K562 (cell line): ENCODE measurements around the gene SLC7A1. TPM values are rescaled to one million over a fixed set of nuclear protein-coding genes. Genes with fewer than 3 reads are reported as not detected.

Experiments
- ATAC-seq: fragments of 200-7000 bp; cut with Tn5 transposase; 3 replicates; pipeline ENCODE4 v1.9.1; 2020; ENCODE audit warnings: moderate library complexity
- BruUV-seq: library from RNA; stranded (reverse); fragments of 400-500 nt; replicated peaks from 2 replicates; lab custom pipeline; 2021; lab: Mats Ljungman, UMichigan
- CTCF ChIA-PET: fragments of 300-600 bp; formaldehyde crosslinking; extraction: SDS; loops from one replicate; lab custom pipeline; 2021; ENCODE audit warnings: low intra/inter-chr PET ratio; lab: Yijun Ruan, JAX
- POLR2A ChIA-PET: fragments of 300-600, 350-650 bp; sonication (Branson Sonifier 250); formaldehyde crosslinking; extraction: SDS; loops from one replicate; lab custom pipeline; 2021; ENCODE audit warnings: antibody characterized with exemption, inconsistent platforms; lab: Yijun Ruan, JAX
- DNase-seq, 4 experiments: peaks; one replicate each; pipeline versions ENCODE4 v3.0.0 to v3.0.0-alpha.2; 2011 to 2018; ENCODE audit warnings: low spot score in 3 of 4, mixed read lengths in 3 of 4; ENCODE audit errors: extremely low read depth in 1 of 4
- FAIRE-seq: peaks from 2 replicates; lab custom pipeline; 2011; peaks lifted over from hg19 to GRCh38; lab: Jason Lieb, UNC
- H2AFZ ChIP-seq: 2 replicates; pipeline ENCODE4 v1.6.0; 2011; ENCODE audit warnings: low read depth, low read length, control low read depth, inconsistent platforms
- H3K27ac ChIP-seq: fragments of 200-600 bp; 3 replicates; pipeline ENCODE4 v1.8.0; 2011; ENCODE audit warnings: low read depth, mild to moderate bottlenecking, control low read depth, inconsistent platforms, low read length, moderate library complexity, mixed read lengths; ENCODE audit errors: extremely low read depth
- H3K27me3 ChIP-seq, 2 experiments: fragments of 300-600 bp in 1 of 2; 2 replicates in 1 of 2; 3 replicates in 1 of 2; pipeline versions ENCODE4 v1.6.0 to v1.8.0; 2011; ENCODE audit warnings: inconsistent platforms in 2 of 2, low read length in 2 of 2, mild to moderate bottlenecking in 1 of 2, mixed read lengths in 1 of 2, moderate library complexity in 1 of 2; ENCODE audit not compliant: control insufficient read depth in 2 of 2, insufficient read depth in 2 of 2
- H3K36me3 ChIP-seq: fragments of 300-600 bp; 3 replicates; pipeline ENCODE4 v1.8.0; 2011; ENCODE audit warnings: mild to moderate bottlenecking, low read length, inconsistent platforms; ENCODE audit not compliant: control insufficient read depth, insufficient read depth
- H3K4me1 ChIP-seq, 2 experiments: fragments of 200-600 bp in 1 of 2; replicated peaks in 1 of 2; 2 replicates in 1 of 2; 3 replicates in 1 of 2; pipeline versions ENCODE4 v1.5.1 to v1.8.0; 2011; ENCODE audit warnings: inconsistent platforms in 2 of 2, low read length in 2 of 2, mild to moderate bottlenecking in 1 of 2, mixed read lengths in 1 of 2, moderate library complexity in 1 of 2; ENCODE audit not compliant: control insufficient read depth in 2 of 2, insufficient read depth in 2 of 2
- H3K4me2 ChIP-seq: 2 replicates; pipeline ENCODE4 v1.6.1; 2011; ENCODE audit warnings: low read length, control low read depth, inconsistent platforms, mixed read lengths; ENCODE audit not compliant: insufficient read depth
- H3K4me3 ChIP-seq: fragments of 200-600 bp; sonication (generic), shearing (Covaris generic); 2 replicates; pipeline ENCODE4 v1.5.1; 2016; ENCODE audit warnings: control low read depth, inconsistent platforms
- H3K79me2 ChIP-seq: fragments of 200-600 bp; 3 replicates; pipeline ENCODE4 v1.8.0; 2011; ENCODE audit warnings: low read length, inconsistent platforms; ENCODE audit not compliant: control insufficient read depth, insufficient read depth
- H3K9ac ChIP-seq, 2 experiments: 2 replicates each; pipeline versions ENCODE4 v1.6.0 to v1.6.1; 2011; ENCODE audit warnings: low read depth in 2 of 2, low read length in 2 of 2, control low read depth in 1 of 2, inconsistent platforms in 1 of 2, mild to moderate bottlenecking in 1 of 2, mixed read lengths in 1 of 2; ENCODE audit not compliant: insufficient read depth in 1 of 2
- H3K9me1 ChIP-seq: one replicate; pipeline ENCODE4 v1.6.0; 2011; ENCODE audit warnings: inconsistent platforms, mild to moderate bottlenecking, low read length, moderate library complexity; ENCODE audit not compliant: control insufficient read depth, insufficient read depth
- H3K9me3 ChIP-seq: replicated peaks from 2 replicates; pipeline ENCODE4 v1.5.1; 2011; ENCODE audit warnings: low read depth, low read length, inconsistent platforms; ENCODE audit not compliant: control insufficient read depth, insufficient read depth
- H4K20me1 ChIP-seq: replicated peaks from 2 replicates; pipeline ENCODE4 v1.6.1; 2011; ENCODE audit warnings: low read length, inconsistent platforms, mixed read lengths; ENCODE audit not compliant: control insufficient read depth, insufficient read depth
- FOXJ2 ChIP-seq: fragments of 200-800 bp; sonication (Bioruptor generic); IDR thresholded peaks from 2 replicates; pipeline ENCODE4 v1.6.1; 2016; ENCODE audit warnings: missing genetic modification characterization, missing compliant biosample characterization
- HCFC1 ChIP-seq: IDR thresholded peaks from 2 replicates; pipeline ENCODE4 v1.6.1; 2012; ENCODE audit warnings: low read depth, low read length, improper control_type of control experiment
- HDGF ChIP-seq: fragments of 450-650 bp; IDR thresholded peaks from 2 replicates; pipeline ENCODE4 v1.6.1; 2016
- MEIS2 ChIP-seq: fragments of 450-650 bp; IDR thresholded peaks from 2 replicates; pipeline ENCODE4 v1.6.1; 2014; ENCODE audit warnings: mild to moderate bottlenecking; ENCODE audit not compliant: partially characterized antibody
- MYNN ChIP-seq, 2 experiments: sonication (generic); formaldehyde crosslinking in 1 of 2; IDR thresholded peaks; 2 replicates each; pipeline versions ENCODE4 v1.5.0 to v1.6.1; 2016 to 2020; ENCODE audit warnings: antibody characterized with exemption in 1 of 2, missing genetic modification reagents in 1 of 2
- POLR3G ChIP-seq: IDR thresholded peaks from 2 replicates; pipeline ENCODE4 v1.6.1; 2011; ENCODE audit not compliant: insufficient read length, insufficient replicate concordance; ENCODE audit errors: extremely low read depth
- PRPF4 ChIP-seq: fragments of 200-400 bp; formaldehyde crosslinking; IDR thresholded peaks from one replicate; pipeline ENCODE4 v1.6.1; 2017; ENCODE audit warnings: low read length, low read depth, mild to moderate bottlenecking; ENCODE audit not compliant: insufficient read depth, poor library complexity, severe bottlenecking
- SETDB1 ChIP-seq: IDR thresholded peaks from one replicate; pipeline ENCODE4 v1.6.1; 2012; ENCODE audit warnings: low read length, control low read depth, inconsistent platforms
- SNRNP70 ChIP-seq: fragments of 200-400 bp; formaldehyde crosslinking; optimal IDR thresholded peaks from 2 replicates; pipeline ENCODE3; 2017; ENCODE audit warnings: low read depth, low read length
- ZFP30 ChIP-seq: fragments of 250-450 bp; sonication (Bioruptor Pico); IDR thresholded peaks from 2 replicates; pipeline ENCODE4 v1.8.0; 2022; ENCODE audit warnings: moderate library complexity, mild to moderate bottlenecking, inconsistent platforms, borderline replicate concordance
- ZNF23 ChIP-seq: fragments of 250-450 bp; sonication (Bioruptor Pico); IDR thresholded peaks from 2 replicates; pipeline ENCODE4 v1.4.0; 2020; ENCODE audit warnings: mild to moderate bottlenecking
- ZNF696 ChIP-seq: fragments of 250-450 bp; sonication (Bioruptor Pico); conservative IDR thresholded peaks from 2 replicates; pipeline ENCODE4 v1.4.0; 2020; ENCODE audit warnings: mild to moderate bottlenecking, moderate library complexity
- ZNF79 ChIP-seq: fragments of 250-450 bp; sonication (Bioruptor Pico); IDR thresholded peaks from 2 replicates; pipeline ENCODE4 v1.4.0; 2020; ENCODE audit warnings: low read depth, mild to moderate bottlenecking, moderate library complexity
- WGBS: fragments of 100-300 bp; shearing (Covaris generic); methylation state at CpG from one replicate; pipeline ENCODE4 v1.1.6; 2016; ENCODE audit warnings: low coverage, mixed read lengths; ENCODE audit not compliant: insufficient coverage; ENCODE audit errors: missing lambda C conversion rate; 5-methylcytosine and 5-hydroxymethylcytosine counted together
- in situ Hi-C: fragments of 300-500 bp; cut with MboI; formaldehyde crosslinking; loops from 4 replicates; pipeline ENCODE4 v1.15.0; 2018; ENCODE audit warnings: inconsistent platforms, mixed read lengths
- intact Hi-C: fragments of 100-400 bp; cut with micrococcal nuclease; formaldehyde crosslinking; loops from 2 replicates; pipeline ENCODE4 v1.14.2; 2022
- polyA plus RNA-seq, 8 experiments: library from polyadenylated mRNA; depleted of rRNA in 4 of 8; stranded (reverse) in 5 of 8; unstranded in 3 of 8; fragments of >200 nt; fragmentation: Nextera tagmentation in 2 of 8; fragmentation: Illumina TruSeq in 1 of 8; extraction: Ambion mirVana in 2 of 8; extraction: Trizol in 1 of 8; gene quantifications; 2 replicates each; pipeline versions ENCODE4 v1.2.1 to v1.2.3, GENCODE V29; 2011 to 2014; ENCODE audit warnings: inconsistent platforms in 1 of 8, missing spikeins in 1 of 8
- total RNA-seq, 7 experiments: library from RNA; depleted of rRNA in 6 of 7; stranded (reverse); fragments of >200 nt in 6 of 7; fragmentation: Illumina TruSeq in 2 of 7; extraction: Trizol in 2 of 7; gene quantifications; 2 replicates each; pipeline versions ENCODE4 v1.2.1 to v1.2.3, GENCODE V29; 2011 to 2021; ENCODE audit warnings: low replicate concordance in 1 of 7
- TF ChIP-seq, protein P1 (sequence below): IDR thresholded peaks from 2 replicates; pipeline ENCODE4 v1.6.1; 2011; ENCODE audit warnings: borderline replicate concordance, low read depth, mild to moderate bottlenecking, moderate library complexity, low read length; ENCODE audit not compliant: insufficient read depth, poor library complexity, severe bottlenecking
- TF ChIP-seq, protein P2 (sequence below): fragments of 450-650 bp; IDR thresholded peaks from 2 replicates; pipeline ENCODE4 v1.6.1; 2017; ENCODE audit warnings: mild to moderate bottlenecking, moderate library complexity

Gene SLC7A1
- total and polyA plus RNA-seq, 9 of the 15 experiments (the other 6 are each of a cell fraction or from before 2014, with no cell fraction given): 3.3 to 69.7 (median 10.8) TPM

DNA sequence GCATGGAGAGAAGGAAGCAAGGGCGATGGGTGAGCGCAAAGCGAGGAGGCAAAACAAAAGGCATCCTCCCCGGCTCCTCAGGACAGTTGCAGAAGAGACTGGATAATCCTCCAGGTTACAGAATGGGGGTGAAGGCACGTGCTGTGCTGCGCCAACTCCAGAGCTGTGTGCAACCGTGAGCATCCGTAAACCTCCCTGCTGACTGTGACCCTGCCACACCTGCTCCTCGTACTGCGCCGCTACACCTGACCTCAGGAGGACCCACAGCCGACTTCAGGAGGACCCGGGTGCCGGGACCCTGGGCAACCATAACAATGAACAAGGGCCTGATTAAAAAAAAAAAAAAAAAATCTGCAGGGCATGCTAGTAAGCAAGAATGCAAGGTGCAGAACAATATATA lies 68.7 kb downstream of the SLC7A1 start (continued):
- TF ChIP-seq, protein P1, sequence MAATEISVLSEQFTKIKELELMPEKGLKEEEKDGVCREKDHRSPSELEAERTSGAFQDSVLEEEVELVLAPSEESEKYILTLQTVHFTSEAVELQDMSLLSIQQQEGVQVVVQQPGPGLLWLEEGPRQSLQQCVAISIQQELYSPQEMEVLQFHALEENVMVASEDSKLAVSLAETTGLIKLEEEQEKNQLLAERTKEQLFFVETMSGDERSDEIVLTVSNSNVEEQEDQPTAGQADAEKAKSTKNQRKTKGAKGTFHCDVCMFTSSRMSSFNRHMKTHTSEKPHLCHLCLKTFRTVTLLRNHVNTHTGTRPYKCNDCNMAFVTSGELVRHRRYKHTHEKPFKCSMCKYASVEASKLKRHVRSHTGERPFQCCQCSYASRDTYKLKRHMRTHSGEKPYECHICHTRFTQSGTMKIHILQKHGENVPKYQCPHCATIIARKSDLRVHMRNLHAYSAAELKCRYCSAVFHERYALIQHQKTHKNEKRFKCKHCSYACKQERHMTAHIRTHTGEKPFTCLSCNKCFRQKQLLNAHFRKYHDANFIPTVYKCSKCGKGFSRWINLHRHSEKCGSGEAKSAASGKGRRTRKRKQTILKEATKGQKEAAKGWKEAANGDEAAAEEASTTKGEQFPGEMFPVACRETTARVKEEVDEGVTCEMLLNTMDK: no peak

- H3K27ac ChIP-seq: no peak overlapping the region
- H3K4me1 ChIP-seq: no peaks in the 10 kb centered on the region
- DNase-seq: no peak
- H3K9me3 ChIP-seq: no peaks in the 10 kb centered on the region
- peaks cover 68% of the 10 kb centered on the region; the same call in 2 of the 3 replicates for H3K36me3 ChIP-seq
- no peaks in the 10 kb centered on the region; the same call in 1 of the 2 replicates for H4K20me1 ChIP-seq
- H3K79me2 ChIP-seq: no peaks in the 10 kb centered on the region
- H3K9ac ChIP-seq: no peak overlapping the region
- WGBS: 90% methylated on average over 6 of the region's 7 CpGs
- H3K9me1 ChIP-seq: no peaks in the 10 kb centered on the region
- POLR2A ChIA-PET: no interaction called here
- no peak for ATAC-seq
- no peak overlapping the region for H3K4me3 ChIP-seq
- in situ Hi-C loops (no loop called here), intact Hi-C loops (no loop called here)
- no peaks in the 10 kb centered on the region for H3K27me3 ChIP-seq
- CTCF ChIA-PET: no interaction called here
- no peak overlapping the region for H3K4me2 ChIP-seq
- no peak overlapping the region for H2AFZ ChIP-seq
- FAIRE-seq: no peak
- no TSS peak for BruUV-seq
- no peak for TF ChIP-seq MYNN (IDR thresholded peaks at IDR 0.05)
- TF ChIP-seq MYNN (CRISPR knock-in tag; IDR thresholded peaks at IDR 0.05): no peak
- no peak for TF ChIP-seq HDGF
- TF ChIP-seq POLR3G: no peak
- no peak for TF ChIP-seq SETDB1
- TF ChIP-seq SNRNP70: no peak
- no peak for TF ChIP-seq FOXJ2 (tag)
- TF ChIP-seq MEIS2: no peak
- no peak for TF ChIP-seq ZNF79 (CRISPR knock-in tag)
- no peak for TF ChIP-seq ZNF696 (CRISPR knock-in tag)
- no peak for TF ChIP-seq HCFC1
- TF ChIP-seq, protein P2, sequence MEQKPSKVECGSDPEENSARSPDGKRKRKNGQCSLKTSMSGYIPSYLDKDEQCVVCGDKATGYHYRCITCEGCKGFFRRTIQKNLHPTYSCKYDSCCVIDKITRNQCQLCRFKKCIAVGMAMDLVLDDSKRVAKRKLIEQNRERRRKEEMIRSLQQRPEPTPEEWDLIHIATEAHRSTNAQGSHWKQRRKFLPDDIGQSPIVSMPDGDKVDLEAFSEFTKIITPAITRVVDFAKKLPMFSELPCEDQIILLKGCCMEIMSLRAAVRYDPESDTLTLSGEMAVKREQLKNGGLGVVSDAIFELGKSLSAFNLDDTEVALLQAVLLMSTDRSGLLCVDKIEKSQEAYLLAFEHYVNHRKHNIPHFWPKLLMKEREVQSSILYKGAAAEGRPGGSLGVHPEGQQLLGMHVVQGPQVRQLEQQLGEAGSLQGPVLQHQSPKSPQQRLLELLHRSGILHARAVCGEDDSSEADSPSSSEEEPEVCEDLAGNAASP: no peak
- TF ChIP-seq PRPF4: no peak
- TF ChIP-seq ZNF23: no peak
- no peak for TF ChIP-seq ZFP30 (CRISPR knock-in tag)
These were observed 69.7 kb downstream of the SLC7A1 start for GRCh38 chr13:29525757-29526156.
